ENCODE data around the gene CHSY3. TPM values are rescaled to one million over a fixed set of nuclear protein-coding genes. Genes with fewer than 3 reads are reported as not detected.

CHSY3 gene
- polyA plus RNA-seq, 1 donor from 2014 or later: 0.40 TPM

- no peak overlapping the region for H3K27ac ChIP-seq (ENCODE audit: low read length)
- no peak overlapping the region for H2AFZ ChIP-seq (ENCODE audit: low read depth, low read length)
- no peak overlapping the region for H3K4me2 ChIP-seq (ENCODE audit: low read length)
- H3K4me3 ChIP-seq (ENCODE audit: low read length): no peak overlapping the region
- TF ChIP-seq EP300 (conservative IDR thresholded peaks at IDR 0.05; ENCODE audit: poor library complexity, severe bottlenecking) (no peak), POLR2AphosphoS5 (IDR thresholded peaks at IDR 0.05) (no peak), REST (IDR thresholded peaks at IDR 0.05; ENCODE audit: borderline replicate concordance) (no peak), RAD21 (conservative IDR thresholded peaks at IDR 0.05) (no peak), SMC3 (conservative IDR thresholded peaks at IDR 0.05; ENCODE audit: poor library complexity) (no peak), EZH2 (IDR thresholded peaks at IDR 0.05; ENCODE audit: borderline replicate concordance, insufficient read depth, low read length, poor library complexity, severe bottlenecking) (no peak), TAF1 (IDR thresholded peaks at IDR 0.05; ENCODE audit: low read depth) (no peak), MXI1 (conservative IDR thresholded peaks at IDR 0.05; ENCODE audit: poor library complexity, severe bottlenecking) (no peak)
- TF ChIP-seq, protein P1, sequence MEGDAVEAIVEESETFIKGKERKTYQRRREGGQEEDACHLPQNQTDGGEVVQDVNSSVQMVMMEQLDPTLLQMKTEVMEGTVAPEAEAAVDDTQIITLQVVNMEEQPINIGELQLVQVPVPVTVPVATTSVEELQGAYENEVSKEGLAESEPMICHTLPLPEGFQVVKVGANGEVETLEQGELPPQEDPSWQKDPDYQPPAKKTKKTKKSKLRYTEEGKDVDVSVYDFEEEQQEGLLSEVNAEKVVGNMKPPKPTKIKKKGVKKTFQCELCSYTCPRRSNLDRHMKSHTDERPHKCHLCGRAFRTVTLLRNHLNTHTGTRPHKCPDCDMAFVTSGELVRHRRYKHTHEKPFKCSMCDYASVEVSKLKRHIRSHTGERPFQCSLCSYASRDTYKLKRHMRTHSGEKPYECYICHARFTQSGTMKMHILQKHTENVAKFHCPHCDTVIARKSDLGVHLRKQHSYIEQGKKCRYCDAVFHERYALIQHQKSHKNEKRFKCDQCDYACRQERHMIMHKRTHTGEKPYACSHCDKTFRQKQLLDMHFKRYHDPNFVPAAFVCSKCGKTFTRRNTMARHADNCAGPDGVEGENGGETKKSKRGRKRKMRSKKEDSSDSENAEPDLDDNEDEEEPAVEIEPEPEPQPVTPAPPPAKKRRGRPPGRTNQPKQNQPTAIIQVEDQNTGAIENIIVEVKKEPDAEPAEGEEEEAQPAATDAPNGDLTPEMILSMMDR (IDR thresholded peaks at IDR 0.05; ENCODE audit: poor library complexity, severe bottlenecking): no peak
- H3K9me2 ChIP-seq (ENCODE audit: insufficient read depth, low read length): no peaks in the 10 kb centered on the region
- H3K27me3 ChIP-seq (ENCODE audit: insufficient read depth, low read depth, low read length): no peaks in the 10 kb centered on the region
- H3K79me2 ChIP-seq (replicated peaks; ENCODE audit: insufficient read depth, low read length): no peaks in the 10 kb centered on the region
- no peaks in the 10 kb centered on the region for H4K20me1 ChIP-seq (ENCODE audit: insufficient read depth)
- no peaks in the 10 kb centered on the region for H3F3A ChIP-seq (ENCODE audit: insufficient read depth, low read length, poor library complexity, severe bottlenecking)
- H3K9ac ChIP-seq (ENCODE audit: low read length): no peak overlapping the region
- no peaks in the 10 kb centered on the region for H3K9me3 ChIP-seq (ENCODE audit: low read length)
- H3K36me3 ChIP-seq (ENCODE audit: insufficient read depth, low read length): no peaks in the 10 kb centered on the region
Observed at GRCh38 chr5:130111746-130112145, 207.5 kb downstream of the CHSY3 start.

DNA sequence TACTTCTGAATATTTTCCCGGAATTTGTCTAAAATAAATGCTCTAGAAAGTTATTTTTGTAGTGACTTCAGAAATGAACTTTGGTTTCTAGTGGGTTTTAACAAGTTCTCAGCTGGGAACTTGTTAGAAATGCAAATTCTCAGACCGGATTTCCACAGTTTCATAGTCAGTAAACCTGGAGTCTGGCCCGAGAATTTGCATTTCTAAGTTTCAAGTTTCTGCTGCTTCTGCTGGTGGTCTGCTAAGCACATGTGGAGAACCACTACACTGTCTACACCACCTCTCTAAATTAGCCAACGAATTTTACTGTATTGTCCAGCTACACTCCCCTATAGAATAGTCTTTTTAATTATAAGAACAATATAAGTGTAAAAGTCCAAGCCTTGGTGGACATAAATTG is 208.0 kb downstream of the CHSY3 start:
- TF ChIP-seq SMC3 (conservative IDR thresholded peaks at IDR 0.05; ENCODE audit: poor library complexity) (no peak), POLR2AphosphoS5 (IDR thresholded peaks at IDR 0.05) (no peak), REST (IDR thresholded peaks at IDR 0.05; ENCODE audit: borderline replicate concordance) (no peak), EP300 (conservative IDR thresholded peaks at IDR 0.05; ENCODE audit: poor library complexity, severe bottlenecking) (no peak), EZH2 (IDR thresholded peaks at IDR 0.05; ENCODE audit: borderline replicate concordance, insufficient read depth, low read length, poor library complexity, severe bottlenecking) (no peak), TAF1 (IDR thresholded peaks at IDR 0.05; ENCODE audit: low read depth) (no peak), RAD21 (conservative IDR thresholded peaks at IDR 0.05) (no peak), MXI1 (conservative IDR thresholded peaks at IDR 0.05; ENCODE audit: poor library complexity, severe bottlenecking) (no peak)
- TF ChIP-seq, protein P1 (IDR thresholded peaks at IDR 0.05; ENCODE audit: poor library complexity, severe bottlenecking): no peak
- no peaks in the 10 kb centered on the region for H3K27me3 ChIP-seq (ENCODE audit: insufficient read depth, low read depth, low read length)
- H3K4me3 ChIP-seq (ENCODE audit: low read length): no peak overlapping the region
- H3F3A ChIP-seq (ENCODE audit: insufficient read depth, low read length, poor library complexity, severe bottlenecking): no peaks in the 10 kb centered on the region
- H3K9ac ChIP-seq (ENCODE audit: low read length): no peak overlapping the region
- no peaks in the 10 kb centered on the region for H3K9me3 ChIP-seq (ENCODE audit: low read length)
- no peaks in the 10 kb centered on the region for H3K9me2 ChIP-seq (ENCODE audit: insufficient read depth, low read length)
- H2AFZ ChIP-seq (ENCODE audit: low read depth, low read length): no peak overlapping the region
- H4K20me1 ChIP-seq (ENCODE audit: insufficient read depth): no peaks in the 10 kb centered on the region
- no peaks in the 10 kb centered on the region for H3K79me2 ChIP-seq (replicated peaks; ENCODE audit: insufficient read depth, low read length)
- no peak overlapping the region for H3K27ac ChIP-seq (ENCODE audit: low read length)
- H3K36me3 ChIP-seq (ENCODE audit: insufficient read depth, low read length): no peaks in the 10 kb centered on the region
- H3K4me2 ChIP-seq (ENCODE audit: low read length): no peak overlapping the region

All from neural cell (in vitro differentiated cells).